Activated CD4-positive, alpha-beta T cell treated with anti-CD3 and anti-CD28 coated beads, Interleukin-2, amount 10 ng/mL, durations not matched to agents 24 days and 14 days (primary cell): ENCODE measurements around the gene ZNF22. TPM values are rescaled to one million over a fixed set of nuclear protein-coding genes. Genes with fewer than 3 reads are reported as not detected.

ENCODE experiments used
- DNase-seq: peaks from one replicate; pipeline ENCODE4 v3.0.0; 2022
- H3K27ac Mint-ChIP-seq: one replicate; pipeline ENCODE4 v1.8.0; 2022; ENCODE audit warnings: mild to moderate bottlenecking, mixed read lengths
- H3K27me3 Mint-ChIP-seq: one replicate; pipeline ENCODE4 v1.8.0; 2022; ENCODE audit warnings: mixed read lengths
- H3K36me3 Mint-ChIP-seq: one replicate; pipeline ENCODE4 v1.8.0; 2022; ENCODE audit warnings: low read depth, mild to moderate bottlenecking, mixed read lengths
- H3K4me1 Mint-ChIP-seq: one replicate; pipeline ENCODE4 v1.8.0; 2021; ENCODE audit warnings: mixed read lengths
- H3K4me3 Mint-ChIP-seq: one replicate; pipeline ENCODE4 v1.8.0; 2022; ENCODE audit warnings: mild to moderate bottlenecking, moderate library complexity, mixed read lengths
- H3K9me3 Mint-ChIP-seq: one replicate; pipeline ENCODE4 v1.8.0; 2021; ENCODE audit warnings: mixed read lengths
- intact Hi-C: fragments of 100-400 bp; cut with micrococcal nuclease; formaldehyde crosslinking; loops from one replicate; pipeline ENCODE4 v1.15.1; 2023
- total RNA-seq: library from RNA; stranded (reverse); gene quantifications from 2 replicates; pipeline ENCODE4 v1.2.3, GENCODE V29; 2022

ZNF22 gene
- total RNA-seq, 1 donor from 2014 or later = 26.0 TPM

- Mint-ChIP-seq H3K27me3 (peaks cover 4% of the 10 kb centered on the region), H3K4me3 (no peak overlapping the region), H3K36me3 (no peaks in the 10 kb centered on the region), H3K27ac (no peak overlapping the region), H3K4me1 (peaks cover 13% of the 10 kb centered on the region), H3K9me3 (no peaks in the 10 kb centered on the region)
- intact Hi-C loops = no loop called here
- no peak for DNase-seq
Observed at GRCh38 chr10:44985175-44985681, 15.5 kb upstream of the ZNF22 start.

- DNase-seq = no peak
- H3K9me3 Mint-ChIP-seq = no peaks in the 10 kb centered on the region
- intact Hi-C loops = no loop called here
- H3K36me3 Mint-ChIP-seq = no peaks in the 10 kb centered on the region
- no peak overlapping the region for H3K27ac Mint-ChIP-seq
- peaks cover 6% of the 10 kb centered on the region for H3K27me3 Mint-ChIP-seq
- H3K4me3 Mint-ChIP-seq = no peak overlapping the region
- H3K4me1 Mint-ChIP-seq = peaks cover 6% of the 10 kb centered on the region
Observed at GRCh38 chr10:44986179-44986578, 14.5 kb upstream of the ZNF22 start.

DNA sequence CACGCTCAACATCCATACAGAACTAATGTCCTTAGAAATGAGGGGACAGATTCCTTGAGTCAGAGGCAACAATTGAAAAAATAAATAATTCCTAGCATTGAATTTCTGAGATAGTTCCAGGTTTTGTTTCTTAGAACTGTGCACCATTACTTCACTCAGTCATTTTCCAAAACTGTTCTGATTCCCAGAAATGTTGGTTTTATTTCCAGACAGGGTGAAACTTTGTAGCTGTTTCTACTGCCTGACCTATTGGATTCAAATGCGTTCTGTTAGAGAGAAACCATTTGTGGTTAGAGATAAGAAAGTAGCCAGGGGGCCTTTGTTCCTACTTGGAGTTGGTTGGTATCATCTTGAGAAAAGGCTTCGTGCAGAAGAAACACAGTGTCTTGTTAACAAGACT is 14.1 kb upstream of the ZNF22 start:
- Mint-ChIP-seq H3K4me1 (peaks cover 5% of the 10 kb centered on the region), H3K27me3 (peaks cover 6% of the 10 kb centered on the region), H3K36me3 (no peaks in the 10 kb centered on the region), H3K27ac (no peak overlapping the region), H3K4me3 (no peak overlapping the region), H3K9me3 (no peaks in the 10 kb centered on the region)
- no peak for DNase-seq
- intact Hi-C loops = no loop called here

- intact Hi-C loops = no loop called here
- no peak overlapping the region for H3K27ac Mint-ChIP-seq
- no peak overlapping the region for H3K4me3 Mint-ChIP-seq
- DNase-seq = no peak
- no peaks in the 10 kb centered on the region for H3K9me3 Mint-ChIP-seq
- peaks cover 5% of the 10 kb centered on the region for H3K4me1 Mint-ChIP-seq
- H3K27me3 Mint-ChIP-seq = peaks cover 6% of the 10 kb centered on the region
- no peaks in the 10 kb centered on the region for H3K36me3 Mint-ChIP-seq
Observed at GRCh38 chr10:44988957-44989585, 11.7 kb upstream of the ZNF22 start.

GRCh38 chr10:44989597-44990301 is 11.0 kb upstream of the ZNF22 start:
- peaks cover 6% of the 10 kb centered on the region for H3K27me3 Mint-ChIP-seq
- intact Hi-C loops = no loop called here
- no peak for DNase-seq
- H3K4me1 Mint-ChIP-seq = peaks cover 5% of the 10 kb centered on the region
- no peak overlapping the region for H3K4me3 Mint-ChIP-seq
- H3K36me3 Mint-ChIP-seq = no peaks in the 10 kb centered on the region
- no peaks in the 10 kb centered on the region for H3K9me3 Mint-ChIP-seq
- peak overlapping the region; percentile 53 for H3K27ac Mint-ChIP-seq

- Mint-ChIP-seq H3K4me3 (no peak overlapping the region), H3K9me3 (no peaks in the 10 kb centered on the region), H3K4me1 (peaks cover 8% of the 10 kb centered on the region), H3K36me3 (no peaks in the 10 kb centered on the region), H3K27me3 (peaks cover 6% of the 10 kb centered on the region), H3K27ac (no peak overlapping the region)
- intact Hi-C loops = no loop called here
- no peak for DNase-seq
Observed at GRCh38 chr10:44990302-44990655, 10.4 kb upstream of the ZNF22 start.

DNA sequence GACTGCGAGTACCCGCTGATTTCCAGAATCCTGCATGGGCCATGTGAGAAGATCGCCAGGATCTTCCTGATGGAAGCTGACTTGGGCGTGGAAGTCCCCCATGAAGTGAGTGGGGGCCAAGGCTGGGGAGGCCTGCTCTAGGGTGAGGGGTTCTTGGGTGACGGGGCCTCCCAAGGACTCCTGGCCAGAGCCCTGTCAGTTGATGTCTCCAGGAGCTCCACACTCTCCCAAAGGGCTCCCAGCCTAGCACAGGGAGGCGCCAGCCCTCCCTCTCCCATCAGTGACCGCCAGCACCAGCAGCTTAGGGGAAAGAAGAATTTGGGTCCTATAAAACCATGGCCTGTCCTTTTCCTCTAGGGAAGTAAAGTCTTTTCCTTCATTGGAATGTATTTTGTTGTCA is 9.8 kb upstream of the ZNF22 start:
- H3K27me3 Mint-ChIP-seq = peaks cover 6% of the 10 kb centered on the region
- no peak overlapping the region for H3K4me3 Mint-ChIP-seq
- no peaks in the 10 kb centered on the region for H3K9me3 Mint-ChIP-seq
- H3K36me3 Mint-ChIP-seq = no peaks in the 10 kb centered on the region
- intact Hi-C loops = no loop called here
- DNase-seq = no peak
- H3K27ac Mint-ChIP-seq = no peak overlapping the region
- H3K4me1 Mint-ChIP-seq = peaks cover 15% of the 10 kb centered on the region

GRCh38 chr10:44991571-44991970 is 9.2 kb upstream of the ZNF22 start:
- Mint-ChIP-seq H3K27me3 (peaks cover 6% of the 10 kb centered on the region), H3K4me1 (peaks cover 14% of the 10 kb centered on the region), H3K9me3 (no peaks in the 10 kb centered on the region), H3K4me3 (no peak overlapping the region), H3K36me3 (no peaks in the 10 kb centered on the region), H3K27ac (no peak overlapping the region)
- intact Hi-C loops = no loop called here
- DNase-seq = no peak

DNA sequence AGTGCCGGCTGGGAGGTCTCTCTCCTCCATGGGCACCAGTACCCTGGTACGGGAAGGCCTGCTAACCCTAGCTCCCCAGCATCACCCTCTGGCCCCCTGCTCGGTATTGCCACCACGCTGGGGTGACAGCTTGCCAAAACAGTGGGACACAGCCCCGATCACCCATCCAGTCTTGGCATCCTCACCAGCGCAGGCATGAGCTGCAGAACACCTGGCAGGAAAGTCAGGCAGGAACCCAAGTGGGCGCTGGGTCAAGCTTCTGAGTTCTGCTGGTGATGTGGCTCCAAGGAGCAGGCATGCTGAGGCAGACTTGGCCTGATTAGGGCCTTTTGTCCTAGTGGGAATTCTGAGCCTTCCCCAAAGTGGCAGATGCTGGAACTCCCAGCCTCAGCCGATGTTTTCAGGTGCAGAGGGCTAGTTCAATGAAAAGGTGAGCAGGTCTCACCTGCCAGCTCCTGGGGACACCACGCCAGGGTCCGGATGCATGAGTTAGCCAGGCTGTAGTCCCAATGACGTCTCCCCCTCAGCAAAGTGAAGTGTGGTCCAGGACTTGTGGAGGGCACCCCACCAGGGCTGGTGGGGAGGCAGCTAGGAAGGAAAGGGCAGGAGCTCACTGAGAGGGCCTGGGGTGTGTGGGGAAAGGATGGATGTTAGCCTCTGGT is 8.5 kb upstream of the ZNF22 start:
- H3K27ac Mint-ChIP-seq = no peak overlapping the region
- no peaks in the 10 kb centered on the region for H3K9me3 Mint-ChIP-seq
- H3K4me1 Mint-ChIP-seq = peaks cover 14% of the 10 kb centered on the region
- peak; percentile 48 for DNase-seq
- H3K4me3 Mint-ChIP-seq = no peak overlapping the region
- intact Hi-C loops = no loop called here
- no peaks in the 10 kb centered on the region for H3K36me3 Mint-ChIP-seq
- H3K27me3 Mint-ChIP-seq = peaks cover 6% of the 10 kb centered on the region

GRCh38 chr10:44992732-44993225 is 7.9 kb upstream of the ZNF22 start:
- H3K9me3 Mint-ChIP-seq = no peaks in the 10 kb centered on the region
- H3K27ac Mint-ChIP-seq = no peak overlapping the region
- H3K36me3 Mint-ChIP-seq = no peaks in the 10 kb centered on the region
- DNase-seq = peak; percentile 41
- H3K4me3 Mint-ChIP-seq = no peak overlapping the region
- H3K27me3 Mint-ChIP-seq = peaks cover 6% of the 10 kb centered on the region
- intact Hi-C loops = no loop called here
- peaks cover 14% of the 10 kb centered on the region for H3K4me1 Mint-ChIP-seq

DNA sequence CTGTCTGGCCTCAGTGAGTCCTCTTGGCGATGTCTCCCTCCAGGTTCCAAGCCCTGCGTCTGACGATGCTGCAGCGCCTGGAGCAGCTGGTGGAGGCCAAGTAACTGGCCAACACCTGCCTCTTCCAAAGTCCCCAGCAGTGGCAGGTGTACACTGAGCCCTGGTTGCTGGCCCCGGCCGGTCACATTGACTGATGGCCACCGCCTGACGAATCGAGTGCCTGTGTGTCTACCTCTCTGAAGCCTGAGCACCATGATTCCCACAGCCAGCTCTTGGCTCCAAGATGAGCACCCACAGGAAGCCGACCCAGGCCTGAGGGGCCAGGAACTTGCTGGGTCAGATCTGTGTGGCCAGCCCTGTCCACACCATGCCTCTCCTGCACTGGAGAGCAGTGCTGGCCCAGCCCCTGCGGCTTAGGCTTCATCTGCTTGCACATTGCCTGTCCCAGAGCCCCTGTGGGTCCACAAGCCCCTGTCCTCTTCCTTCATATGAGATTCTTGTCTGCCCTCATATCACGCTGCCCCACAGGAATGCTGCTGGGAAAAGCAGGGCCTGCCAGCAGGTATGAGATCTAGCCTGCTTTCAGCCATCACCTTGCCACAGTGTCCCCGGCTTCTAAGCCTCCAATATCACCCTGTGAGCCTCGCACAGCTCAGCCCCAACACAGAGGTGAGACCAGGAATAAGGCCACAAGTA is 7.3 kb upstream of the ZNF22 start:
- Mint-ChIP-seq H3K4me1 (peaks cover 14% of the 10 kb centered on the region), H3K4me3 (no peak overlapping the region), H3K36me3 (no peaks in the 10 kb centered on the region), H3K27ac (peak overlapping the region; percentile 48), H3K9me3 (no peaks in the 10 kb centered on the region), H3K27me3 (peaks cover 11% of the 10 kb centered on the region)
- intact Hi-C loops = no loop called here
- peak; percentile 50 for DNase-seq

DNA sequence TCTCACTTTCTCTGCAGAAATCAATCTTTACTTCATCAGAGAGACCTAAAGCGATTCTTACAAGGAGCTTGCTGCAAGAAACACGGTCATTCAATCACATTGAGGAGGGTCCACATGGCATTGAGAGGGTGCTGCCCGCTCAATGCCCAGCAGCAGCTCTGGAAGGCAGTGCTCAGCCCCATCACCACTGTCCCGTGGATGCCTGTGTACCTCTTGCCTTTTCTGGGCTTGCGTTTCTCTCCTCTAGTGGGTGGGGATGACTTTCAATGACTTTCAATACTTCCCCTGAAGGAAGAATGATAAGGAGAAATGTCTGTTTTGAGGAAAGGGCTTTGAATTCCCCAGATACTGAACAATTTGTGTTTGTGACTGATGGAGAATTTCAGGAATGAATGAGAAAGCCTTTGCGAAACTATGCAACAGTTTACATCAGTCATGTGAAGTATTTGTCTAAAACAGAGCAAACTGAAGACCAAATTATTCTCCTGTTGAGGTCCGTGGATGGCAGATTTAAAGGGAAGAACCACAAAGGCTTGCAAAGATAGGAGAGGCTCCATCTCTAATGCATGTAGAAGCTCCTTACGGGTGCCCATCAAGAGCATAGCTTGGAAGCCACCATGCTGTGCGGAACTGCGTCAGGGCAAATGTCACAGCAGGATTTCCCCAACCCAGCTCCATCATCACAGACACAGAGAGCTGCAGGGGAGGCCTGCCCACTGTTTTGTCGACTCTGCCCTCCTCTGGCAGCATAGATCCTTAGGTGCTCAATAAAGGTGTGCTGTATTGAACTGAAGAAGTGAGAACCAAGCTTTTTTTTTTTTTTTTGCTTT is 6.6 kb upstream of the ZNF22 start:
- intact Hi-C loops = no loop called here
- H3K4me3 Mint-ChIP-seq = no peak overlapping the region
- no peak overlapping the region for H3K27ac Mint-ChIP-seq
- no peaks in the 10 kb centered on the region for H3K9me3 Mint-ChIP-seq
- peak; percentile 37 for DNase-seq
- no peaks in the 10 kb centered on the region for H3K36me3 Mint-ChIP-seq
- H3K27me3 Mint-ChIP-seq = peaks cover 13% of the 10 kb centered on the region
- peaks cover 14% of the 10 kb centered on the region for H3K4me1 Mint-ChIP-seq
